ENCODE data around the gene DDR2. TPM values are rescaled to one million over a fixed set of nuclear protein-coding genes. Genes with fewer than 3 reads are reported as not detected.
A peak's percentile ranks its signal among the peaks of the same experiment; 100 is the strongest.
"Not testable (repeated sequence)": the region's sequence is repeated elsewhere in the genome, so short reads cannot be mapped to it uniquely, and the experiment has no call there.

Gene DDR2
- polyA plus RNA-seq, 6 donors from 2014 or later, result not detected

DNA sequence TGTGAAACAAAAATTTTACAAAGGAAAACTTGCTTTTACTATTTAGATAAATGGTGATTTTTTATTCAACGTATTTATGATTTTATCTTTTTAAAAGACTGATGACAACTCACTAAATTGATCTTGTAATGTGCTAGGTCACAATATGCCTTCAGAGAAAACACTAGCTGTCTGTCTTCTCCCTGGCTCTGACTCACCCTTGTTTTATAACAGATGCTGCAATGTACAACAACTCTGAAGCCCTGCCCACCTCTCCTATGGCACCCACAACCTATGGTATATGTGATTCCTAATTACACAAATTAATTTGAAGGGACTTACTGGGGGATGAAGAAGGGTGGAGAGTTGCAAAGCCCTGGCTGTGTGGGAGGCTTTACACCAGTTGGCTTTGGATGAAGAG, 133.5 kb downstream of the DDR2 start:
- Mint-ChIP-seq H3K4me3 (no peak overlapping the region), H3K4me1 (no peaks in the 10 kb centered on the region), H3K9me3 (no peaks in the 10 kb centered on the region), H3K36me3 (no peaks in the 10 kb centered on the region), H3K27ac (no peak overlapping the region), H3K27me3 (peaks cover 25 to 54% (median 27%) of the 10 kb centered on the region in 3 donors)
- DNase-seq (no peak), ATAC-seq (ENCODE audit: low read depth in 2 of 2) (no peak)

GRCh38 chr1:162772571-162773154, 140.4 kb downstream of the DDR2 start:
- H3K27me3 Mint-ChIP-seq, result peaks cover 44 to 50% (median 48%) of the 10 kb centered on the region in 3 donors
- no peak overlapping the region for H3K4me3 Mint-ChIP-seq

DNA sequence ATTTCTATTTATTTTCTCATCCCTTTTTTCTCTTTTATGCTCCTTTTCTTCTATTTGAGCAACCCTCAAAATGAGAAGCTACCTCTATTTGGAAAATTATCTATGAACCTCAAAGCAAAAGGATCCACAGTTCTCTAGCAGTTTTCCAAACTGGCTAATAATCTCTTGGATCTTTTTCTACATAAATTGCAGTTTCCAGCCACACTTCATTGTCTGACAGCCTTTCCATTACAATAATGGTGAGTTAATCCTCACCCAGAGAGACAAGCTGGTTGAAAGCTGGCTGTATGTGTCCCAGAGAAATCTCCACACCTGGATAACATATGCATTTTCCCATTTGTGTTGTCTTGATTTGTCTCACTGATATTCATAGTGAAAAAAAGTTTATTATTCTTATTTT, 141.7 kb downstream of the DDR2 start:
- H3K4me1 Mint-ChIP-seq, result no peaks in the 10 kb centered on the region
- H3K36me3 Mint-ChIP-seq, result no peaks in the 10 kb centered on the region
- H3K27me3 Mint-ChIP-seq, result peaks cover 44 to 51% (median 46%) of the 10 kb centered on the region in 3 donors
- no peak for ATAC-seq (ENCODE audit: low read depth in 2 of 2)
- no peak overlapping the region for H3K27ac Mint-ChIP-seq
- H3K4me3 Mint-ChIP-seq, result no peak overlapping the region
- H3K9me3 Mint-ChIP-seq, result no peaks in the 10 kb centered on the region
- no peak for DNase-seq

More at GRCh38 chr1:162772571-162773154, 140.4 kb downstream of the DDR2 start:
- Mint-ChIP-seq H3K27ac (no peak overlapping the region), H3K36me3 (no peaks in the 10 kb centered on the region), H3K4me1 (no peaks in the 10 kb centered on the region), H3K9me3 (no peaks in the 10 kb centered on the region)
- ATAC-seq (ENCODE audit: low read depth in 2 of 2), result no peak
- DNase-seq, result no peak

DNA sequence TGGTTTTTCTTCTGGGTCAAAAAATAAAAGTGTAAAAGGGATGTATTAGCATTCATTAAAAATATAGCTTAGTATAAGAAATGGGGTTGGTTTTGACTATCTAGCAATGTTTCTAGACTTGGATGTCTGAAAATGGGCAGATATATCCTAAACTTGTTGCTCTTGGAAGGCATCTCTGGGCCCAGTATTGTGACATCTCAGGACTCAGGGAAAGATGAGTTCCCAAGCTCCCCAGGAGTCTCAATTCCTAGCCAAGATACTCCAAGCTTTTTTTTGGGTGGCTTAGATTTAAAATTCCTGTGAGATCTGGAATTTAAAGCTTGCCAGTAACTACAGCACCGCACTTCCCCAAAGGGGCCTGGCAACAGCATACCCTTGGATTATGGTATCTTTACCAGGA, 146.8 kb downstream of the DDR2 start:
- H3K36me3 Mint-ChIP-seq, result no peaks in the 10 kb centered on the region

DNA sequence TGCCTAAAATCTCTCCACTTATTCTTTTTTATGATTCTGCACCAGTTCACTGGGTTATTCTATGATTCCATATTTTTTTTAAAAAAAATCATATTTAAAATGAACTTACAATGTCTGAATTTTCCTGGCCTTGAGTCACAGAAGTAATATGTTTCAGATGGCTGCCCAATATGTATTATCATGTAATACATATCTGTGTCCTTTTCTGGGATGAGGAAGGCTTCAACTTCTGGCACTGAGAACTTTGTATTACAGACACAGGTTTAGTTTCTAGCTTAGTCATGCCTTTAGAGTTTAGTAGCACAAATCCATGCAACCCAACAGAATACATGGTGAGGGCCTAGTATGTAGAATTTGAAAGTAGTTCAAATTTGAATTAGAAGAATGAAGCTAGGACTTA, 150.4 kb downstream of the DDR2 start:
- Mint-ChIP-seq H3K27ac (no peak overlapping the region), H3K9me3 (peaks cover 0 to 2% (median 0%) of the 10 kb centered on the region in 7 donors), H3K4me1 (no peaks in the 10 kb centered on the region), H3K36me3 (no peaks in the 10 kb centered on the region), H3K27me3 (peaks cover 32 to 53% (median 46%) of the 10 kb centered on the region in 3 donors), H3K4me3 (no peak overlapping the region)
- ATAC-seq (ENCODE audit: low read depth in 2 of 2) (no peak), DNase-seq (no peak)

More for the DNA sequence above, 146.8 kb downstream of the DDR2 start:
- peaks cover 0 to 2% (median 0%) of the 10 kb centered on the region in 7 donors for H3K9me3 Mint-ChIP-seq
- no peak for DNase-seq
- peaks cover 46 to 67% (median 59%) of the 10 kb centered on the region in 3 donors for H3K27me3 Mint-ChIP-seq
- H3K4me1 Mint-ChIP-seq, result no peaks in the 10 kb centered on the region
- no peak for ATAC-seq (ENCODE audit: low read depth in 2 of 2)
- H3K4me3 Mint-ChIP-seq, result no peak overlapping the region
- H3K27ac Mint-ChIP-seq, result no peak overlapping the region

DNA sequence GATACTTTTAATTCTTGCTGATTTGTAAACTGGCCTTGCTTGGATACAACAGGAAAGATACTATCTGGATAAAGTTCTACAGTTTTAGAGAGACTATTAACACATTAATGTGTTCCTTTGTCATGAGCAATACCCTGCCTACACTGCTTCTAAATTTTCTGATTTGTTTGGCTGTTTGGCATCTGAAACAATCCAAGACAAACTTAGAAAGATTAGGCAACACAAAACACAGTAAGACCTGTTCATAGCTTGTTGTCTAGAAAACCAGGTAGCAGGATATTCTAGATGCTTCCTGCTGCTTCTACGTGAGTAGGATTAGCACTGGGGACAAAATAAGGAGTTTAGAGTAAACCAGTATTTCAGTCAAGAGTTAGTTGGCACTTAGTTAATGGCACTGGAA, 152.7 kb downstream of the DDR2 start:
- not testable (repeated sequence) for ATAC-seq (ENCODE audit: low read depth in 2 of 2); H3K36me3 Mint-ChIP-seq; H3K9me3 Mint-ChIP-seq; H3K4me3 Mint-ChIP-seq; H3K4me1 Mint-ChIP-seq; H3K27ac Mint-ChIP-seq; DNase-seq
- peaks cover 22 to 43% (median 29%) of the 10 kb centered on the region in 3 donors for H3K27me3 Mint-ChIP-seq

GRCh38 chr1:162788783-162789182, 156.5 kb downstream of the DDR2 start:
- Mint-ChIP-seq H3K4me3 (peak overlapping the region in 1 of 8 donors; percentile 24), H3K27ac (peak overlapping the region in 2 of 6 donors; percentile 38 to 57)
- H3K36me3 Mint-ChIP-seq; H3K27me3 Mint-ChIP-seq; DNase-seq; ATAC-seq (ENCODE audit: low read depth in 2 of 2); H3K4me1 Mint-ChIP-seq; H3K9me3 Mint-ChIP-seq: not testable (repeated sequence)

DNA sequence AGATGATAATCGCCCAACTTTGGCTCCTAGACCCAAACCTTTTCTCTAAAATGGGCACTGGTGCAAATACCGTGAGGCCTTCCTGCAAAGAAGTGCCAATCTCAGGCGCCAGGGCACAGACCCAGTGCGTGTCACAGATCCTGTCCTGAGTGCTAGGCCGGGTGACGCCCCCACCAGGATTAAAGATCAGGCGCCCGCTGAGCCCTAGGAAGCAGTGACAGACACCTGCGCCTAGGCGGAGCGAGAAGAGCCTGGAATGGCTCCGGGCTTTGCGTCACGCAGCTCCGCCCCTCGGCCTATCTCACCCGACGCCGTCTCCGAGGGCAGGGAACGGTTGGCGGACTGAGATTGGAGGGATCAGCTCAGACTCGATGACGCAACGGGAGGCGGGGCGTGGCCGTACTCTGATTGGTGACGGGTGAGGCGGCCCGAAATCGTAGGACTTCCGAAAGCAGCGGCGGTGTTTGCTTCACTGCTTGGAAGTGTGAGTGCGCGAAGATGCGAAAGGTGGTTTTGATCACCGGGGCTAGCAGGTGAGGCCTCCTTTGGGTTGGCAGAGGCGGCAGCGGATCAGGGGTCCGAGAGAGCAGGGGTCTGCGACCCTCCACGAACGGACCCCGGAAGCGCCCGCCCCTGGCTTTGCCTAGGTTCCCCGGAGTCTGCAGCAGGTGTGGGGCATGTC, 158.2 kb downstream of the DDR2 start, which contains the start of gene HSD17B7:
HSD17B7 (plus strand) TSS at position 400 of the 682 bp plus-strand sequence; CDS start at position 499, 99 bp downstream.
- not testable (repeated sequence) for H3K9me3 Mint-ChIP-seq, H3K27me3 Mint-ChIP-seq, H3K36me3 Mint-ChIP-seq, H3K4me1 Mint-ChIP-seq
- Mint-ChIP-seq H3K4me3 (peak within 1 kb of the TSS; percentile 83 to 99 (median 96)), H3K27ac (peak within 1 kb of the TSS; percentile 92 to 99 (median 98))
- ATAC-seq (ENCODE audit: low read depth in 2 of 2), result peak; percentile 95 to 96
- peak; percentile 77 for DNase-seq

DNA sequence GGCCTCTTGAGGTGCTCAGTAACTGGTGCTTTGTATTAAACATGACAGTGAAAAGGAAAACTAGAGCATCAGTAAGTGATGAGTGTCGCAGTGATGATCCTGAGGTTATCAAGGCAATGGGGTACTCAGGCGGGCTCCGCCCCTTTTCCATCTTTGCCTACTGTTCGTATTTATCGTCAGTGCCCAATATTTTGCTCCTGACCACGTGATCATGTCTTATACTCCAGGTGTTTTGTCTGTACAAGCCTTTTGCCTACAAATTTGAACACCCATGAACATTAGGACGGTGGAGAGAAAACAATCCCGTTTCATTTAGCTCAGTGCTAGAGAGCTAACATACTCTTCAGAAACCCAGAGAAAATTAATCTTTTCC, 158.7 kb downstream of the DDR2 start:
- DNase-seq; H3K4me1 Mint-ChIP-seq; H3K27me3 Mint-ChIP-seq; H3K36me3 Mint-ChIP-seq; H3K9me3 Mint-ChIP-seq; ATAC-seq (ENCODE audit: low read depth in 2 of 2): not testable (repeated sequence)
- Mint-ChIP-seq H3K4me3 (peak overlapping the region; percentile 83 to 99 (median 96)), H3K27ac (peak overlapping the region; percentile 92 to 99 (median 98))

GRCh38 chr1:162794284-162794683, 162.0 kb downstream of the DDR2 start:
- H3K9me3 Mint-ChIP-seq; H3K27ac Mint-ChIP-seq; H3K4me1 Mint-ChIP-seq; ATAC-seq (ENCODE audit: low read depth in 2 of 2); H3K4me3 Mint-ChIP-seq; H3K27me3 Mint-ChIP-seq; DNase-seq: not testable (repeated sequence)
- H3K36me3 Mint-ChIP-seq, result peaks cover 0 to 14% of the 10 kb centered on the region in 2 donors

GRCh38 chr1:162796617-162797279, 164.5 kb downstream of the DDR2 start:
- not testable (repeated sequence) for DNase-seq; H3K9me3 Mint-ChIP-seq; ATAC-seq (ENCODE audit: low read depth in 2 of 2); H3K4me1 Mint-ChIP-seq; H3K4me3 Mint-ChIP-seq; H3K27me3 Mint-ChIP-seq
- peak overlapping the region in 1 of 6 donors; percentile 80 for H3K27ac Mint-ChIP-seq
- peaks cover 0 to 19% of the 10 kb centered on the region in 2 donors for H3K36me3 Mint-ChIP-seq

DNA sequence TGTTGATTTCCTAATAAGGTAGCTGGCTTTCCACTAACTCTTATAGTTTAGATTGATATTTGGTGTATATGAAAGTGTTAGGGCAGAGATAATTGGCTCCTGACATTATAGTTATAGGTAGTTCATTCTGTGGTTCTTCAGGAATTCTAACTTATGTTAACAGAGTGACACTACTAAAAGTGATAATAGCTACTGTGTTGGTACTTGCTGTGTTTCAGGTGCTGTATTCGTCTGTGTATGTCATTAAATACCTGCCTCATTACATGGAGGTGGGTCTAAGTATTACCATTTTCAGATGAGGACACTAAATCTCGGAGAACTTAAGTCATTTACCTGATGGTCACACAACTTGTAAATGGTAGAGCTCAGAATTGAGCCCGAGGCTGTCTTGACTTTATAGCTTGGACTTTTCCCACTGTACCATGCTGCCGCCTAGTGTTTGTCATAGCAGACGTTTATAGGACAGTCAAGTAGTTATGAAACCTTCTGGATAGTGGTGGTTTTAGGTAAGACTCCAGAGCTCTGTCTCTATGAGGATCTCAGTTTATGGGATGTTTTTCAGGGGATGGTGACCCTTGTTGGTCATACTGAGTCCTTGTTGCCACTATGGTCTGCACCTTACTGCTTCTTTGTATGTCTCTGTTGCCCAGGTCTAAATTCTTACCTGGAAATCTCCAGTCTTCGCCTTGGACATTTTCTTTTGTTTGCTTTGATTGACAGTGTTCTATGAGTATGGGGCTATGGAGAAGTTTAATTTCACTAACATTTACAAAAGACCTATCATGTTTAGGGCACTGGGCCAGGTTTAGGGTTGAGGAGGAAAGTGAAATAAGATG, 167.9 kb downstream of the DDR2 start:
- not testable (repeated sequence) for H3K4me3 Mint-ChIP-seq; H3K4me1 Mint-ChIP-seq; H3K27ac Mint-ChIP-seq; ATAC-seq (ENCODE audit: low read depth in 2 of 2); H3K27me3 Mint-ChIP-seq; DNase-seq; H3K9me3 Mint-ChIP-seq
- H3K36me3 Mint-ChIP-seq, result peaks cover under 1 to 25% of the 10 kb centered on the region in 2 donors

DNA sequence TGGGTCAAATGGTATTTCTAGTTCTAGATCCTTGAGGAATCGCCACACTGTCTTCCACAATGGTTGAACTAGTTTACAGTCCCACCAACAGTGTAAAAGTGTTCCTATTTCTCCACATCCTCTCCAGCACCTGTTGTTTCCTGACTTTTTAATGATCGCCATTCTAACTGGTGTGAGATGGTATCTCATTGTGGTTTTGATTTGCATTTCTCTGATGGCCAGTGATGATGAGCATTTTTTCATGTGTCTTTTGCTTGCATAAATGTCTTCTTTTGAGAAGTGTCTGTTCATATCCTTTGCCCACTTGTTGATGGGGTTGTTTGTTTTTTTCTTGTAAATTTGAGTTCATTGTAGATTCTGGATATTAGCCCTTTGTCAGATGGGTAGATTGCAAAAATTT, 175.2 kb downstream of the DDR2 start:
- not testable (repeated sequence) for H3K4me3 Mint-ChIP-seq; ATAC-seq (ENCODE audit: low read depth in 2 of 2); H3K27ac Mint-ChIP-seq; H3K27me3 Mint-ChIP-seq; H3K9me3 Mint-ChIP-seq; H3K4me1 Mint-ChIP-seq; DNase-seq
- peaks cover 7 to 27% of the 10 kb centered on the region in 2 donors for H3K36me3 Mint-ChIP-seq
